ENCODE data around the gene EYA2.

DNA sequence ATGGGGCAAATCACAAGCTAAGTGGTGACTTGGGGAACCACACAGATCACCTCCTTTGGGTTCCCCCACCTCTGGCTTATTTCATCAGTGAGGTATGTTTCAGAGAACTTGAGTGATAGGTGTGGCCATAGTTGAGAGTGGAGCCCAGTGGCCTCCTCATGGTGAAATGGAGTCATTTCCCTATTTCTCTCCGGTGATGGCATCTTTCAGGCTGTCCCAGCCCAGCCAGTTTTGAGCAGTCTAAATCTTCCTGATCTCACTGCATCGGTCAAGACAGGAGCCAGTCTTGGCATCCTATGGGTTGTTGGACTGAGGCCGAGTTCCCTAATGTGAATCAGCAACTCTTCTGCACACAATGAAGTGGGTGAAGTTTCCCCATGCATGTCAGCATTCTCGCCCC lies 132.4 kb downstream of the EYA2 start:
- TF ChIP-seq, protein P1, sequence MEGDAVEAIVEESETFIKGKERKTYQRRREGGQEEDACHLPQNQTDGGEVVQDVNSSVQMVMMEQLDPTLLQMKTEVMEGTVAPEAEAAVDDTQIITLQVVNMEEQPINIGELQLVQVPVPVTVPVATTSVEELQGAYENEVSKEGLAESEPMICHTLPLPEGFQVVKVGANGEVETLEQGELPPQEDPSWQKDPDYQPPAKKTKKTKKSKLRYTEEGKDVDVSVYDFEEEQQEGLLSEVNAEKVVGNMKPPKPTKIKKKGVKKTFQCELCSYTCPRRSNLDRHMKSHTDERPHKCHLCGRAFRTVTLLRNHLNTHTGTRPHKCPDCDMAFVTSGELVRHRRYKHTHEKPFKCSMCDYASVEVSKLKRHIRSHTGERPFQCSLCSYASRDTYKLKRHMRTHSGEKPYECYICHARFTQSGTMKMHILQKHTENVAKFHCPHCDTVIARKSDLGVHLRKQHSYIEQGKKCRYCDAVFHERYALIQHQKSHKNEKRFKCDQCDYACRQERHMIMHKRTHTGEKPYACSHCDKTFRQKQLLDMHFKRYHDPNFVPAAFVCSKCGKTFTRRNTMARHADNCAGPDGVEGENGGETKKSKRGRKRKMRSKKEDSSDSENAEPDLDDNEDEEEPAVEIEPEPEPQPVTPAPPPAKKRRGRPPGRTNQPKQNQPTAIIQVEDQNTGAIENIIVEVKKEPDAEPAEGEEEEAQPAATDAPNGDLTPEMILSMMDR (IDR thresholded peaks at IDR 0.05) = no peak
- no peak for TF ChIP-seq POLR2A (IDR thresholded peaks at IDR 0.05)

All from heart left ventricle (tissue), 13 donors.